ENCODE data around the gene ISM2.

GRCh38 chr14:77531071-77531470, 32.5 kb upstream of the ISM2 start:
- TF ChIP-seq CTCF (IDR thresholded peaks at IDR 0.05): no peak
- TF ChIP-seq POLR2AphosphoS5 (IDR thresholded peaks at IDR 0.05; ENCODE audit: low read depth, low read length): no peak
- TF ChIP-seq SIN3A (IDR thresholded peaks at IDR 0.05; ENCODE audit: borderline replicate concordance, insufficient read depth, low read depth, low read length): no peak
